HG03460 (cell line): ENCODE data around the gene KCNQ1.

Experiments
- ATAC-seq: cut with Tn5 transposase; IDR thresholded peaks from one replicate; pipeline ENCODE4 v1.9.1; 2021; ENCODE audit not compliant: unreplicated experiment

KCNQ1 gene

GRCh38 chr11:2442589-2442988, 2.2 kb upstream of the KCNQ1 start:
- ATAC-seq = no peak

- no peak for ATAC-seq
Measured at GRCh38 chr11:2443406-2443805, 1.4 kb upstream of the KCNQ1 start.

GRCh38 chr11:2443881-2444820, 657 bp upstream of the KCNQ1 start, which contains the start of gene TRPM5:
Gene TRPM5 (minus strand): TSS chr11:2444514. CDS start chr11:2423036, 21,478 bp downstream.
- no peak for ATAC-seq

GRCh38 chr11:2445746-2446551, 1.1 kb downstream of the KCNQ1 start:
- no peak for ATAC-seq

GRCh38 chr11:2446590-2447252, 1.9 kb downstream of the KCNQ1 start:
- no peak for ATAC-seq

- ATAC-seq = no peak
Measured at GRCh38 chr11:2447253-2447950, 2.6 kb downstream of the KCNQ1 start.

GRCh38 chr11:2447951-2448650, 3.3 kb downstream of the KCNQ1 start:
- no peak for ATAC-seq

- no peak for ATAC-seq
Measured at GRCh38 chr11:2448661-2449547, 4.1 kb downstream of the KCNQ1 start.

GRCh38 chr11:2449548-2450320, 4.9 kb downstream of the KCNQ1 start:
- ATAC-seq = no peak

- no peak for ATAC-seq
Measured at GRCh38 chr11:2450321-2451041, 5.7 kb downstream of the KCNQ1 start.

GRCh38 chr11:2451336-2451735, 6.5 kb downstream of the KCNQ1 start:
- ATAC-seq = no peak

GRCh38 chr11:2451916-2452315, 7.1 kb downstream of the KCNQ1 start:
- ATAC-seq = no peak

- no peak for ATAC-seq
Measured at GRCh38 chr11:2452321-2453012, 7.7 kb downstream of the KCNQ1 start.

GRCh38 chr11:2453436-2453835, 8.6 kb downstream of the KCNQ1 start:
- ATAC-seq = no peak

- ATAC-seq = no peak
Measured at GRCh38 chr11:2458321-2458720, 13.5 kb downstream of the KCNQ1 start.

- no peak for ATAC-seq
Measured at GRCh38 chr11:2459016-2459725, 14.4 kb downstream of the KCNQ1 start.
